B cell (primary cell): ENCODE measurements around the gene DOCK1. TPM values are rescaled to one million over a fixed set of nuclear protein-coding genes. Genes with fewer than 3 reads are reported as not detected.

Source experiments
- ATAC-seq: fragments of 200-7000 bp; cut with Tn5 transposase; one replicate; pipeline ENCODE4 v1.10.0; 2021; ENCODE audit warnings: low read depth, mild to moderate bottlenecking, moderate number of reproducible peaks, moderate library complexity
- CTCF ChIA-PET: fragments of 350-600 bp; sonication (Branson Sonifier 250); formaldehyde crosslinking; loops from one replicate; lab custom pipeline; 2021; ENCODE audit warnings: antibody characterized with exemption, inconsistent platforms; lab: Charles Lee
- POLR2A ChIA-PET: fragments of 350-600 bp; sonication (Branson Sonifier 250); formaldehyde crosslinking; loops from one replicate; lab custom pipeline; 2021; ENCODE audit warnings: antibody characterized with exemption; lab: Charles Lee
- DNase-seq: peaks from one replicate; pipeline ENCODE4 v3.0.0; 2013
- H2AFZ ChIP-seq: 2 replicates; pipeline ENCODE4 v1.6.1; 2012; ENCODE audit warnings: mild to moderate bottlenecking, low read depth, low read length; ENCODE audit not compliant: insufficient read depth, poor library complexity, severe bottlenecking
- H3K27ac ChIP-seq, 2 donors: 1 replicate in 1 of 2; 2 replicates in 1 of 2; pipeline ENCODE4 v1.5.1; 2012 to 2013; ENCODE audit warnings: low read length in 2 of 2, mild to moderate bottlenecking in 2 of 2, moderate library complexity in 1 of 2
- H3K27me3 ChIP-seq, 4 experiments: fragments of 200-600 bp in 1 of 4; sonication (generic) in 1 of 4; replicated peaks in 1 of 4; 1 replicate in 2 of 4; 2 replicates in 2 of 4; pipeline versions ENCODE4 v1.6.1 to v1.7.0; 2013 to 2016; ENCODE audit warnings: low read length in 3 of 4, mild to moderate bottlenecking in 2 of 4, mixed read lengths in 1 of 4, moderate library complexity in 1 of 4; ENCODE audit not compliant: insufficient read depth in 4 of 4, control insufficient read depth in 3 of 4; ENCODE audit errors: control extremely low read depth in 1 of 4
- H3K36me3 ChIP-seq, 2 experiments: replicated peaks in 1 of 2; 1 replicate in 1 of 2; 2 replicates in 1 of 2; pipeline versions ENCODE4 v1.6.1 to v1.7.1; 2013; ENCODE audit warnings: low read length in 1 of 2; ENCODE audit not compliant: insufficient read depth in 2 of 2, control insufficient read depth in 1 of 2; ENCODE audit errors: control extremely low read depth in 1 of 2, extremely low read depth in 1 of 2
- H3K4me1 ChIP-seq, 2 donors: fragments of 200-600 bp in 1 of 2; sonication (generic) in 1 of 2; 1 replicate in 1 of 2; 2 replicates in 1 of 2; pipeline versions ENCODE4 v1.5.1 to v1.6.1; 2013 to 2017; ENCODE audit warnings: low read length in 2 of 2; ENCODE audit not compliant: control insufficient read depth in 2 of 2, insufficient read depth in 2 of 2
- H3K4me2 ChIP-seq: replicated peaks from 2 replicates; pipeline ENCODE3; 2012; ENCODE audit warnings: mild to moderate bottlenecking, low read depth, low read length; ENCODE audit not compliant: poor library complexity, severe bottlenecking
- H3K4me3 ChIP-seq, 5 experiments: fragments of 200-600 bp in 1 of 5; sonication (generic) in 1 of 5; 1 replicate in 3 of 5; 2 replicates in 2 of 5; pipeline versions ENCODE4 v1.5.1 to v1.7.0; 2011 to 2016; ENCODE audit warnings: low read length in 4 of 5, mild to moderate bottlenecking in 4 of 5, low read depth in 2 of 5, control low read depth in 1 of 5, moderate library complexity in 1 of 5; ENCODE audit not compliant: insufficient read depth in 1 of 5; ENCODE audit errors: control extremely low read depth in 1 of 5, extremely low read depth in 1 of 5
- H3K79me2 ChIP-seq: fragments of 200-600 bp; sonication (generic); one replicate; pipeline ENCODE4 v1.6.0; 2016; ENCODE audit warnings: low read length; ENCODE audit not compliant: control insufficient read depth, insufficient read depth
- H3K9ac ChIP-seq: fragments of 200-600 bp; sonication (generic); 2 replicates; pipeline ENCODE4 v1.6.1; 2017; ENCODE audit warnings: mild to moderate bottlenecking, low read length, moderate library complexity
- H3K9me3 ChIP-seq, 3 donors: one replicate each; pipeline versions ENCODE4 v1.6.1 to v1.7.1; 2013; ENCODE audit warnings: low read length in 2 of 3; ENCODE audit not compliant: control insufficient read depth in 2 of 3, insufficient read depth in 1 of 3; ENCODE audit errors: control extremely low read depth in 1 of 3
- H4K20me1 ChIP-seq: 2 replicates; pipeline ENCODE4 v1.6.0; 2012; ENCODE audit warnings: mild to moderate bottlenecking, low read length; ENCODE audit not compliant: insufficient read depth, control insufficient read depth, poor library complexity, severe bottlenecking
- H3K27ac Mint-ChIP-seq: one replicate; pipeline ENCODE4 v1.8.0; 2021; ENCODE audit warnings: mixed read lengths
- H3K27me3 Mint-ChIP-seq: one replicate; pipeline ENCODE4 v1.8.0; 2021; ENCODE audit warnings: mixed read lengths
- H3K4me1 Mint-ChIP-seq: one replicate; pipeline ENCODE4 v1.8.0; 2021; ENCODE audit warnings: mixed read lengths
- H3K4me3 Mint-ChIP-seq: one replicate; pipeline ENCODE4 v1.8.0; 2021; ENCODE audit warnings: mixed read lengths
- H3K9me3 Mint-ChIP-seq: one replicate; pipeline ENCODE4 v1.8.0; 2022; ENCODE audit warnings: mixed read lengths; ENCODE audit not compliant: insufficient read depth
- CTCF ChIP-seq: fragments of 200-600 bp; IDR thresholded peaks from one replicate; pipeline ENCODE4 v1.8.0; 2022; ENCODE audit warnings: antibody characterized with exemption, mild to moderate bottlenecking
- EZH2 ChIP-seq: IDR thresholded peaks from 2 replicates; pipeline ENCODE4 v1.6.1; 2012; ENCODE audit warnings: borderline replicate concordance, low read depth, mild to moderate bottlenecking, moderate library complexity, low read length; ENCODE audit not compliant: insufficient read depth, poor library complexity, severe bottlenecking
- WGBS: methylation state at CpG from one replicate; pipeline ENCODE4 v1.1.5; 2013; ENCODE audit warnings: missing lambda C conversion rate; ENCODE audit not compliant: insufficient coverage; 5-methylcytosine and 5-hydroxymethylcytosine counted together
- intact Hi-C: fragments of 100-400 bp; cut with micrococcal nuclease; formaldehyde crosslinking; loops from one replicate; pipeline ENCODE4 v1.10.0; 2022
- polyA plus RNA-seq: library from polyadenylated mRNA; depleted of rRNA; stranded (reverse); fragments of >200 nt; gene quantifications from 2 replicates; pipeline ENCODE4 v1.2.3, GENCODE V29; 2012
- total RNA-seq, 2 donors: library from RNA; stranded (reverse); fragments of 120-200 nt in 1 of 2; gene quantifications; 1 replicate in 1 of 2; 2 replicates in 1 of 2; pipeline versions ENCODE4 v1.2.3 to v1.2.4, GENCODE V29; 2013 to 2022

The DOCK1 gene
- total and polyA plus RNA-seq, 2 donors (not counting 1 experiment from before 2014, with no cell fraction given) = not detected

DNA sequence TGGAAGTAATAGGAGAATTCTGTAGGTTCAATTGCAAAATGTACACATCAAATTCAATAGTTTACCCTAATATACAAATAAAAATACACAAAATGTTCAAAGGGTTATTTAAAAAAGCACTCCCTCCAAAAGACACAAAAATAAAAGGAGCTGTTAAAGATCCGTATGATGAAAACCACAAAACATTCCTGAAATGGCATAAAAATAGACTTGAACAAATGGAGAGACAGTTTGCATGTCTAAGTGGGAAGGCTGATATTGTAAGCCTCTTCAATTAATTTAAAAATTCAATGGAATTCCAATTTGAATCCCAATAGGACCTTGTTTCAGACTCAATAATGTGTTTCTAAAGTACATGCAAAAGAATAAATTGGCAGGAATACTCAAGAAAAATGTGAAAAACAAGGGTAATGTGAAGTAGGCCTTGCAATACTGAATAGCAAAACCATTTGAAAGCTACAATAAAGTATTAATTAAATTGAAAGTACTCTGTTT is 329.1 kb downstream of the DOCK1 start:
- Histone ChIP-seq H3K27ac (no peak overlapping the region), H3K4me1 (no peaks in the 10 kb centered on the region), H3K9ac (no peak overlapping the region), H4K20me1 (no peaks in the 10 kb centered on the region), H3K79me2 (no peaks in the 10 kb centered on the region), H3K4me2 (no peak overlapping the region), H3K27me3 (no peaks in the 10 kb centered on the region), H3K9me3 (no peaks in the 10 kb centered on the region), H3K36me3 (no peaks in the 10 kb centered on the region), H2AFZ (no peak overlapping the region), H3K4me3 (no peak overlapping the region)
- no peak overlapping the region for H3K4me3 Mint-ChIP-seq
- WGBS = no CpG with 5 or more reads among the region's 1 CpG
- no peak for DNase-seq
- no peak overlapping the region for H3K27ac Mint-ChIP-seq
- ChIA-PET POLR2A (no interaction called here), CTCF (no interaction called here)
- intact Hi-C loops = no loop called here
- no peaks in the 10 kb centered on the region for H3K9me3 Mint-ChIP-seq
- ATAC-seq = no peak
- TF ChIP-seq EZH2 (no peak), CTCF (no peak)
- no peaks in the 10 kb centered on the region for H3K27me3 Mint-ChIP-seq
- H3K4me1 Mint-ChIP-seq = no peaks in the 10 kb centered on the region

DNA sequence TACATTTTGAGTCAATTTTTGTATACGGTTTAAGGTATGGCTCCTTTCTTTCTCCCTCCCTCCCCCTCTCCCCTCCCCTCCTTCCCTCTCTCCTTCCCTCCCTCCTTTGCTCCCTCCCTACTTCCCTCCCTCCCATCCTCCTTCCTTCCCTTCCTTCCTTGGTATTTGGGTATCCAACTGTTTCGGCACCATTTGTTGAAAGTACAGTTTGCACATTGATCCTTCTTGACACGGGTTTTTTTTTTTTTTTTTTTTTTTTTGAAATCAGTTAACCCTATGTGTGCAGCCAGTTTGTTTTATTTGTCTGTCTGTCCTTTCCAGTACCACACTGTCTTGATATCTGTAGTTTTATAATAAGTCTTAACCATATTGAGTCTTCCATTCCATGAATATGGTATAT is 331.0 kb downstream of the DOCK1 start:
- ChIA-PET POLR2A (no interaction called here), CTCF (no interaction called here)
- H3K9me3 Mint-ChIP-seq = no peaks in the 10 kb centered on the region
- Histone ChIP-seq H2AFZ (no peak overlapping the region), H3K4me2 (no peak overlapping the region), H3K27ac (no peak overlapping the region), H3K27me3 (no peaks in the 10 kb centered on the region), H3K4me1 (no peaks in the 10 kb centered on the region), H4K20me1 (no peaks in the 10 kb centered on the region), H3K79me2 (no peaks in the 10 kb centered on the region), H3K36me3 (no peaks in the 10 kb centered on the region), H3K9ac (no peak overlapping the region), H3K4me3 (no peak overlapping the region), H3K9me3 (no peaks in the 10 kb centered on the region)
- no peaks in the 10 kb centered on the region for H3K27me3 Mint-ChIP-seq
- no peak overlapping the region for H3K4me3 Mint-ChIP-seq
- WGBS = no CpG with 5 or more reads among the region's 3 CpGs
- intact Hi-C loops = no loop called here
- TF ChIP-seq CTCF (no peak), EZH2 (no peak)
- no peaks in the 10 kb centered on the region for H3K4me1 Mint-ChIP-seq
- DNase-seq (no peak), ATAC-seq (no peak)
- H3K27ac Mint-ChIP-seq = no peak overlapping the region
